Uterus (tissue), 2 donors: ENCODE measurements around the gene UQCRC2.

Experiments
- CTCF ChIP-seq, 4 experiments: fragments of 200-600 bp in 2 of 4; fragments of 450-650 bp in 2 of 4; sonication (generic) in 2 of 4; IDR thresholded peaks; one replicate each; pipeline ENCODE4 v1.5.1; 2016 to 2019; ENCODE audit warnings: antibody characterized with exemption in 4 of 4, mild to moderate bottlenecking in 2 of 4, moderate library complexity in 1 of 4
- POLR2A ChIP-seq, 2 donors: fragments of 450-650 bp; IDR thresholded peaks; one replicate each; pipeline ENCODE4 v1.6.1; 2016; ENCODE audit warnings: antibody characterized with exemption in 2 of 2, mild to moderate bottlenecking in 1 of 2, moderate library complexity in 1 of 2

- TF ChIP-seq CTCF (IDR thresholded peaks at IDR 0.05) = no peak
- no peak for TF ChIP-seq POLR2A (IDR thresholded peaks at IDR 0.05)
Measured at GRCh38 chr16:21957714-21958346, 4.7 kb downstream of the UQCRC2 start.
